Keratinocyte (primary cell): ENCODE measurements around the gene JDP2. TPM values are rescaled to one million over a fixed set of nuclear protein-coding genes. Genes with fewer than 3 reads are reported as not detected.

ENCODE experiments used
- DNase-seq: peaks from one replicate; pipeline ENCODE4 v3.0.0-alpha.2; 2011; ENCODE audit warnings: low read depth, missing footprints, low spot score
- FAIRE-seq: peaks from 2 replicates; lab custom pipeline; 2011; peaks lifted over from hg19 to GRCh38; lab: Jason Lieb, UNC
- H2AFZ ChIP-seq: 2 replicates; pipeline ENCODE4 v1.6.0; 2012; ENCODE audit warnings: low read length, control low read depth, inconsistent platforms; ENCODE audit not compliant: control insufficient read depth
- H3K27ac ChIP-seq: 2 replicates; pipeline ENCODE4 v1.5.1; 2011; ENCODE audit warnings: low read length; ENCODE audit not compliant: control insufficient read depth, insufficient read depth
- H3K27me3 ChIP-seq: 3 replicates; pipeline ENCODE4 v1.6.0; 2011; ENCODE audit warnings: low read length; ENCODE audit not compliant: control insufficient read depth, insufficient read depth; ENCODE audit errors: extremely low read depth
- H3K36me3 ChIP-seq, 2 experiments: 2 replicates in 1 of 2; 3 replicates in 1 of 2; pipeline ENCODE4 v1.5.1; 2011; ENCODE audit warnings: low read length in 2 of 2, mild to moderate bottlenecking in 1 of 2; ENCODE audit not compliant: control insufficient read depth in 2 of 2, insufficient read depth in 2 of 2; ENCODE audit errors: extremely low read depth in 1 of 2
- H3K4me1 ChIP-seq: 3 replicates; pipeline ENCODE4 v1.5.1; 2011; ENCODE audit warnings: low read length; ENCODE audit not compliant: control insufficient read depth, insufficient read depth; ENCODE audit errors: extremely low read depth
- H3K4me2 ChIP-seq: 3 replicates; pipeline ENCODE4 v1.6.0; 2011; ENCODE audit warnings: low read depth, low read length; ENCODE audit not compliant: control insufficient read depth, insufficient read depth; ENCODE audit errors: extremely low read depth
- H3K4me3 ChIP-seq, 3 experiments: fragments of 200-600 bp in 1 of 3; sonication (generic) in 1 of 3; 2 replicates in 2 of 3; 3 replicates in 1 of 3; pipeline ENCODE4 v1.5.1; 2011 to 2016; ENCODE audit warnings: low read length in 3 of 3, mild to moderate bottlenecking in 3 of 3, control low read depth in 2 of 3, inconsistent platforms in 1 of 3, low read depth in 1 of 3, mixed read lengths in 1 of 3, mixed run types in 1 of 3, moderate library complexity in 1 of 3; ENCODE audit not compliant: control insufficient read depth in 2 of 3, insufficient read depth in 2 of 3; ENCODE audit errors: extremely low read depth in 1 of 3
- H3K79me2 ChIP-seq: 2 replicates; pipeline ENCODE4 v1.6.0; 2012; ENCODE audit warnings: low read length; ENCODE audit not compliant: control insufficient read depth, insufficient read depth
- H3K9ac ChIP-seq: 3 replicates; pipeline ENCODE4 v1.6.0; 2011; ENCODE audit warnings: low read length; ENCODE audit not compliant: control insufficient read depth, insufficient read depth; ENCODE audit errors: extremely low read depth
- H3K9me1 ChIP-seq: 3 replicates; pipeline ENCODE4 v1.6.0; 2011; ENCODE audit warnings: low read length; ENCODE audit not compliant: control insufficient read depth, insufficient read depth; ENCODE audit errors: extremely low read depth
- H3K9me3 ChIP-seq: 2 replicates; pipeline ENCODE4 v1.5.1; 2012; ENCODE audit warnings: low read depth, low read length; ENCODE audit not compliant: control insufficient read depth
- H4K20me1 ChIP-seq: 3 replicates; pipeline ENCODE4 v1.6.0; 2011; ENCODE audit warnings: low read length; ENCODE audit not compliant: control insufficient read depth, insufficient read depth; ENCODE audit errors: extremely low read depth
- CTCF ChIP-seq, 3 experiments: IDR thresholded peaks in 1 of 3; conservative IDR thresholded peaks in 1 of 3; optimal IDR thresholded peaks in 1 of 3; 2 replicates in 2 of 3; 3 replicates in 1 of 3; pipeline versions ENCODE3 to v1.5.1; 2011; ENCODE audit warnings: low read length in 3 of 3, mild to moderate bottlenecking in 3 of 3, moderate library complexity in 2 of 3, control low read depth in 1 of 3, inconsistent platforms in 1 of 3; ENCODE audit not compliant: insufficient read depth in 2 of 3; ENCODE audit errors: extremely low read depth in 1 of 3
- EZH2 ChIP-seq: IDR thresholded peaks from one replicate; pipeline ENCODE4 v1.6.1; 2012; ENCODE audit warnings: inconsistent platforms, mild to moderate bottlenecking, low read length, moderate library complexity
- dilution Hi-C: fragments of 300-500 bp; cut with MboI; formaldehyde crosslinking; loops from one replicate; pipeline ENCODE4 v1.7.0; 2020; ENCODE audit warnings: low sequenced_read_pairs; ENCODE audit not compliant: extremely low pct_ligation_motif_present
- polyA plus RNA-seq, 5 experiments: library from polyadenylated mRNA; depleted of rRNA in 3 of 5; stranded (reverse) in 3 of 5; stranded (forward) in 1 of 5; unstranded in 1 of 5; fragments of >200 nt; gene quantifications; 1 replicate in 1 of 5; 2 replicates in 3 of 5; 3 replicates in 1 of 5; pipeline versions ENCODE4 v1.2.1 to v1.2.3, GENCODE V29; 2011 to 2012; ENCODE audit warnings: missing spikeins in 2 of 5, low read depth in 1 of 5, low replicate concordance in 1 of 5

Gene JDP2
- polyA plus RNA-seq, 1 donor (not counting 4 experiments of a cell fraction or from before 2014, with no cell fraction given) = 13.5 TPM

- no peaks in the 10 kb centered on the region for H3K79me2 ChIP-seq
Observed at GRCh38 chr14:75442642-75443041, 14.8 kb downstream of the JDP2 start.

GRCh38 chr14:75443203-75443969 is 15.6 kb downstream of the JDP2 start:
- H3K9ac ChIP-seq = no peak overlapping the region
- H3K27me3 ChIP-seq = no peaks in the 10 kb centered on the region
- no peak for FAIRE-seq
- H3K9me3 ChIP-seq = no peaks in the 10 kb centered on the region
- H3K36me3 ChIP-seq = peaks cover 9 to 23% of the 10 kb centered on the region in 2 experiments
- peaks cover 4% of the 10 kb centered on the region for H4K20me1 ChIP-seq
- no peak for DNase-seq
- H3K4me2 ChIP-seq = no peak overlapping the region
- no peaks in the 10 kb centered on the region for H3K79me2 ChIP-seq
- no peak for TF ChIP-seq CTCF (optimal IDR thresholded peaks at IDR 0.05 in 1 of 3, IDR thresholded peaks at IDR 0.05 in 1 of 3, conservative IDR thresholded peaks at IDR 0.05 in 1 of 3; ENCODE audit: extremely low read depth in 1 of 3, insufficient read depth in 2 of 3, low read length in 3 of 3)
- no peak for TF ChIP-seq EZH2
- H3K4me1 ChIP-seq = peaks cover 4% of the 10 kb centered on the region
- dilution Hi-C loops = no loop called here
- no peaks in the 10 kb centered on the region for H3K9me1 ChIP-seq
- no peak overlapping the region for H2AFZ ChIP-seq
- H3K4me3 ChIP-seq = no peak overlapping the region
- H3K27ac ChIP-seq = no peak overlapping the region

More at GRCh38 chr14:75442642-75443041, 14.8 kb downstream of the JDP2 start:
- Histone ChIP-seq H3K9me3 (no peaks in the 10 kb centered on the region), H3K4me3 (no peak overlapping the region), H3K27me3 (no peaks in the 10 kb centered on the region), H3K9ac (no peak overlapping the region), H3K27ac (no peak overlapping the region), H2AFZ (no peak overlapping the region), H3K36me3 (peaks cover 13 to 27% of the 10 kb centered on the region in 2 experiments), H3K9me1 (no peaks in the 10 kb centered on the region), H4K20me1 (peaks cover 4% of the 10 kb centered on the region), H3K4me1 (peaks cover 4% of the 10 kb centered on the region), H3K4me2 (no peak overlapping the region)
- TF ChIP-seq EZH2 (no peak), CTCF (optimal IDR thresholded peaks at IDR 0.05 in 1 of 3, IDR thresholded peaks at IDR 0.05 in 1 of 3, conservative IDR thresholded peaks at IDR 0.05 in 1 of 3; ENCODE audit: extremely low read depth in 1 of 3, insufficient read depth in 2 of 3, low read length in 3 of 3) (no peak)
- DNase-seq = no peak
- dilution Hi-C loops = no loop called here
- no peak for FAIRE-seq
